ENCODE data around the gene UNC80. TPM values are rescaled to one million over a fixed set of nuclear protein-coding genes. Genes with fewer than 3 reads are reported as not detected.

The UNC80 gene
- total and polyA plus RNA-seq, 2 donors from 2014 or later, result 0.04 to 0.06 TPM

DNA sequence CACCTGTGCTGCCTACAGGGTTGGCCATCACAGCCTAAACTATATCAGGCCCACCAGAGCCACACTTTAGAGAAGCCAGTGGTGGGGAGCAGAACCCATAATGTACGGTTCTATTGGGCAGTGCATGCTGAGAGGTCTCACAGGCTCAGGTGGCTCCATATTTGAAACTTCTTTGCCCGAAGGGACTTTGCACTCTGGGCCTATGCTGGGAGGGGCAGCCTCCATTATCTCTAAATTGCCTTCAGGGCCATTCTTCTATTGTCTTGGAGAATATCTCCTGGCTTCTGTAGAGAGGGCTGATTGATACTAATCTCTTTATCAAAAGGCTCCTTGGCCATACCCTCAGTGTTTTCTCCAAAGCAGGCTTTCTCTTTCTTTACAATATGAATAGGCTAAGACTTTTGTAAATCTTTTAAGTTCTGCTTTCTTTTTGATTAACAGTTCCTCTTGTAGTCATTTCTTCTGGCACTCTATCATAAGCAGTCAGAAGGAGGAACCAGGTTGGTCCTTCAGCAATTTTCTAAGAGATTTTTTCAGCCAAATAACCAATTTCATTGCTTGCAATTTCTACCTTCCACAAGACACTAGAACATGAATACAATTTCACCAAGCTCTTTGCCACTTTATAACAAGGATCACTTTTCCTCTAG is 275.3 kb downstream of the UNC80 start:
- FAIRE-seq (no peak), DNase-seq (no peak)
- TF ChIP-seq, protein P1, sequence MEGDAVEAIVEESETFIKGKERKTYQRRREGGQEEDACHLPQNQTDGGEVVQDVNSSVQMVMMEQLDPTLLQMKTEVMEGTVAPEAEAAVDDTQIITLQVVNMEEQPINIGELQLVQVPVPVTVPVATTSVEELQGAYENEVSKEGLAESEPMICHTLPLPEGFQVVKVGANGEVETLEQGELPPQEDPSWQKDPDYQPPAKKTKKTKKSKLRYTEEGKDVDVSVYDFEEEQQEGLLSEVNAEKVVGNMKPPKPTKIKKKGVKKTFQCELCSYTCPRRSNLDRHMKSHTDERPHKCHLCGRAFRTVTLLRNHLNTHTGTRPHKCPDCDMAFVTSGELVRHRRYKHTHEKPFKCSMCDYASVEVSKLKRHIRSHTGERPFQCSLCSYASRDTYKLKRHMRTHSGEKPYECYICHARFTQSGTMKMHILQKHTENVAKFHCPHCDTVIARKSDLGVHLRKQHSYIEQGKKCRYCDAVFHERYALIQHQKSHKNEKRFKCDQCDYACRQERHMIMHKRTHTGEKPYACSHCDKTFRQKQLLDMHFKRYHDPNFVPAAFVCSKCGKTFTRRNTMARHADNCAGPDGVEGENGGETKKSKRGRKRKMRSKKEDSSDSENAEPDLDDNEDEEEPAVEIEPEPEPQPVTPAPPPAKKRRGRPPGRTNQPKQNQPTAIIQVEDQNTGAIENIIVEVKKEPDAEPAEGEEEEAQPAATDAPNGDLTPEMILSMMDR (IDR thresholded peaks at IDR 0.05; ENCODE audit: borderline replicate concordance, extremely low read depth, insufficient read depth), result no peak
- Histone ChIP-seq H3K9me3 (ENCODE audit: control insufficient read depth in 2 of 3, insufficient read depth in 1 of 3, low read length in 3 of 3) (no peaks in the 10 kb centered on the region), H3K9ac (ENCODE audit: low read length in 3 of 3) (no peak overlapping the region), H3K4me3 (ENCODE audit: low read length in 3 of 3) (no peak overlapping the region), H3K36me3 (ENCODE audit: control insufficient read depth in 2 of 3, insufficient read depth in 3 of 3, low read length in 3 of 3) (peaks cover 0 to 8% (median under 1%) of the 10 kb centered on the region in 3 donors), H3K27ac (ENCODE audit: low read depth in 2 of 2, low read length in 2 of 2) (no peak overlapping the region), H3K27me3 (ENCODE audit: control insufficient read depth, insufficient read depth, low read length) (no peaks in the 10 kb centered on the region), H3K4me1 (ENCODE audit: control insufficient read depth in 2 of 3, insufficient read depth in 2 of 3, low read depth in 1 of 3, low read length in 3 of 3) (no peaks in the 10 kb centered on the region)
- intact Hi-C loops (cut with DNase I), result no loop called here

Other genes starting within 250 kb of the UNC80 start
- gene RPE, start 230.8 kb downstream of the UNC80 start, total RNA-seq, result 56.7 TPM
- 33.3 TPM for gene RPE, start 230.8 kb downstream of the UNC80 start, polyA plus RNA-seq (ENCODE audit: insufficient read depth, low read depth, low replicate concordance)